H9 (cell line): ENCODE data around the gene MTA1. TPM values are rescaled to one million over a fixed set of nuclear protein-coding genes. Genes with fewer than 3 reads are reported as not detected.

Source experiments
- DNase-seq: peaks from one replicate; pipeline ENCODE4 v3.0.0-alpha.2; 2017
- H2AFZ ChIP-seq: one replicate; pipeline ENCODE4 v1.6.1; 2013; ENCODE audit warnings: mild to moderate bottlenecking, low read length, control low read depth, moderate library complexity
- H2AK5ac ChIP-seq: 2 replicates; pipeline ENCODE4 v1.6.1; 2013; ENCODE audit warnings: low read length, control low read depth, mixed read lengths; ENCODE audit not compliant: insufficient read length
- H2BK120ac ChIP-seq: one replicate; pipeline ENCODE4 v1.6.1; 2013; ENCODE audit warnings: low read depth, mild to moderate bottlenecking, low read length, control low read depth, inconsistent platforms; ENCODE audit not compliant: poor library complexity, severe bottlenecking
- H2BK12ac ChIP-seq: 2 replicates; pipeline ENCODE4 v1.6.1; 2013; ENCODE audit warnings: low read length, control low read depth, mixed read lengths, low read depth; ENCODE audit not compliant: insufficient read length
- H2BK15ac ChIP-seq: 2 replicates; pipeline ENCODE4 v1.6.1; 2013; ENCODE audit warnings: low read depth, low read length, control low read depth
- H2BK20ac ChIP-seq: one replicate; pipeline ENCODE4 v1.6.1; 2013; ENCODE audit warnings: low read depth, mild to moderate bottlenecking, low read length, control low read depth, inconsistent platforms; ENCODE audit not compliant: poor library complexity, severe bottlenecking
- H2BK5ac ChIP-seq: 2 replicates; pipeline ENCODE4 v1.6.1; 2013; ENCODE audit warnings: low read length, control low read depth, mixed read lengths; ENCODE audit not compliant: insufficient read length
- H3K14ac ChIP-seq: 2 replicates; pipeline ENCODE4 v1.6.1; 2013; ENCODE audit warnings: low read length, control low read depth; ENCODE audit not compliant: insufficient read depth
- H3K18ac ChIP-seq: 2 replicates; pipeline ENCODE4 v1.6.1; 2013; ENCODE audit warnings: low read depth, mild to moderate bottlenecking, mixed read lengths, low read length, control low read depth; ENCODE audit not compliant: insufficient read length
- H3K23ac ChIP-seq: 2 replicates; pipeline ENCODE4 v1.6.1; 2013; ENCODE audit warnings: low read length, control low read depth, mixed read lengths, low read depth; ENCODE audit not compliant: insufficient read length
- H3K23me2 ChIP-seq: 2 replicates; pipeline ENCODE4 v1.6.1; 2013; ENCODE audit warnings: low read depth, mild to moderate bottlenecking, mixed read lengths, low read length, control low read depth; ENCODE audit not compliant: insufficient read length, poor library complexity, severe bottlenecking
- H3K27ac ChIP-seq: 2 replicates; pipeline ENCODE4 v1.5.1; 2013; ENCODE audit warnings: low read length, control low read depth, mixed read lengths, low read depth; ENCODE audit not compliant: insufficient read length
- H3K27me3 ChIP-seq: 2 replicates; pipeline ENCODE4 v1.6.1; 2013; ENCODE audit warnings: low read length, control low read depth, inconsistent platforms; ENCODE audit not compliant: insufficient read depth
- H3K4ac ChIP-seq: 2 replicates; pipeline ENCODE4 v1.6.1; 2013; ENCODE audit warnings: low read depth, mild to moderate bottlenecking, control low read depth, inconsistent platforms, low read length, moderate library complexity
- H3K4me1 ChIP-seq: 2 replicates; pipeline ENCODE4 v1.6.1; 2013; ENCODE audit warnings: low read length, control low read depth, inconsistent platforms; ENCODE audit not compliant: insufficient read depth
- H3K4me2 ChIP-seq: 2 replicates; pipeline ENCODE4 v1.6.1; 2013; ENCODE audit warnings: low read length, control low read depth, mixed read lengths; ENCODE audit not compliant: insufficient read length, insufficient read depth
- H3K56ac ChIP-seq: 2 replicates; pipeline ENCODE4 v1.6.1; 2013; ENCODE audit warnings: low read depth, mild to moderate bottlenecking, mixed read lengths, low read length, control low read depth; ENCODE audit not compliant: insufficient read length
- H3K79me1 ChIP-seq: 2 replicates; pipeline ENCODE4 v1.6.1; 2013; ENCODE audit warnings: low read depth, mild to moderate bottlenecking, moderate library complexity, low read length, control low read depth, inconsistent platforms; ENCODE audit not compliant: insufficient read depth, poor library complexity, severe bottlenecking
- H3K79me2 ChIP-seq: 2 replicates; pipeline ENCODE4 v1.6.1; 2013; ENCODE audit warnings: low read length, control low read depth, inconsistent platforms; ENCODE audit not compliant: insufficient read depth
- H3K9ac ChIP-seq: 2 replicates; pipeline ENCODE4 v1.6.1; 2013; ENCODE audit warnings: low read length, control low read depth, mixed read lengths; ENCODE audit not compliant: insufficient read length; ENCODE audit errors: extremely low read depth
- H3K9me3 ChIP-seq: one replicate; pipeline ENCODE4 v1.6.1; 2013; ENCODE audit warnings: low read depth, low read length, inconsistent platforms; ENCODE audit not compliant: control insufficient read depth
- H3T11ph ChIP-seq: one replicate; pipeline ENCODE4 v1.6.1; 2013; ENCODE audit warnings: mild to moderate bottlenecking, low read length, control low read depth, inconsistent platforms
- H4K20me1 ChIP-seq: one replicate; pipeline ENCODE4 v1.6.1; 2013; ENCODE audit not compliant: control insufficient read depth, insufficient read length, insufficient read depth
- H4K5ac ChIP-seq: 2 replicates; pipeline ENCODE4 v1.6.1; 2013; ENCODE audit warnings: low read depth, mild to moderate bottlenecking, mixed read lengths, low read length, control low read depth; ENCODE audit not compliant: insufficient read length
- H4K8ac ChIP-seq: replicated peaks from 2 replicates; pipeline ENCODE4 v1.6.1; 2013; ENCODE audit warnings: low read length, control low read depth, mixed read lengths, low read depth; ENCODE audit not compliant: insufficient read length
- H4K91ac ChIP-seq: 2 replicates; pipeline ENCODE4 v1.6.1; 2013; ENCODE audit warnings: low read depth, mild to moderate bottlenecking, moderate library complexity, mixed read lengths, low read length, control low read depth; ENCODE audit not compliant: insufficient read length
- H3K27ac Mint-ChIP-seq, 3 experiments: 2 replicates in 2 of 3; 3 replicates in 1 of 3; pipeline ENCODE4 v1.8.0; 2020 to 2021; ENCODE audit warnings: mixed read lengths in 3 of 3, mild to moderate bottlenecking in 1 of 3, moderate library complexity in 1 of 3
- H3K27me3 Mint-ChIP-seq: 2 replicates; pipeline ENCODE4 v1.8.0; 2021; ENCODE audit warnings: low read depth, mild to moderate bottlenecking, moderate library complexity, mixed read lengths
- H3K36me3 Mint-ChIP-seq, 3 experiments: 2 replicates in 2 of 3; 3 replicates in 1 of 3; pipeline ENCODE4 v1.8.0; 2020 to 2021; ENCODE audit warnings: low read depth in 3 of 3, mixed read lengths in 3 of 3; ENCODE audit not compliant: insufficient read depth in 1 of 3
- H3K4me1 Mint-ChIP-seq, 2 experiments: 2 replicates each; pipeline ENCODE4 v1.8.0; 2020; ENCODE audit warnings: mixed read lengths in 2 of 2
- H3K4me3 Mint-ChIP-seq, 2 experiments: 2 replicates in 1 of 2; 3 replicates in 1 of 2; pipeline ENCODE4 v1.8.0; 2020 to 2021; ENCODE audit warnings: mild to moderate bottlenecking in 2 of 2, mixed read lengths in 2 of 2, moderate library complexity in 1 of 2
- H3K9me3 Mint-ChIP-seq, 2 experiments: 2 replicates in 1 of 2; 3 replicates in 1 of 2; pipeline ENCODE4 v1.8.0; 2020; ENCODE audit warnings: mild to moderate bottlenecking in 2 of 2, mixed read lengths in 2 of 2, moderate library complexity in 1 of 2
- WGBS: extraction: QIAGEN DNeasy Blood & Tissue Kit; methylation state at CpG from one replicate; pipeline ENCODE4 v1.1.7; 2013; ENCODE audit warnings: missing lambda C conversion rate, low lambda C conversion rate, mixed read lengths; ENCODE audit not compliant: insufficient read length; ENCODE audit errors: extremely low coverage; 5-methylcytosine and 5-hydroxymethylcytosine counted together
- total RNA-seq: library from RNA; stranded (reverse); gene quantifications from 2 replicates; pipeline ENCODE4 v1.2.1, GENCODE V29; 2021
- TF ChIP-seq, protein P1 (sequence below): fragments of 200-600 bp; sonication (generic); conservative IDR thresholded peaks from 3 replicates; pipeline ENCODE4 v1.8.0; 2021; ENCODE audit warnings: antibody characterized with exemption, mild to moderate bottlenecking

Gene MTA1
- total RNA-seq, 1 experiment from 2014 or later, result 230 TPM

DNA sequence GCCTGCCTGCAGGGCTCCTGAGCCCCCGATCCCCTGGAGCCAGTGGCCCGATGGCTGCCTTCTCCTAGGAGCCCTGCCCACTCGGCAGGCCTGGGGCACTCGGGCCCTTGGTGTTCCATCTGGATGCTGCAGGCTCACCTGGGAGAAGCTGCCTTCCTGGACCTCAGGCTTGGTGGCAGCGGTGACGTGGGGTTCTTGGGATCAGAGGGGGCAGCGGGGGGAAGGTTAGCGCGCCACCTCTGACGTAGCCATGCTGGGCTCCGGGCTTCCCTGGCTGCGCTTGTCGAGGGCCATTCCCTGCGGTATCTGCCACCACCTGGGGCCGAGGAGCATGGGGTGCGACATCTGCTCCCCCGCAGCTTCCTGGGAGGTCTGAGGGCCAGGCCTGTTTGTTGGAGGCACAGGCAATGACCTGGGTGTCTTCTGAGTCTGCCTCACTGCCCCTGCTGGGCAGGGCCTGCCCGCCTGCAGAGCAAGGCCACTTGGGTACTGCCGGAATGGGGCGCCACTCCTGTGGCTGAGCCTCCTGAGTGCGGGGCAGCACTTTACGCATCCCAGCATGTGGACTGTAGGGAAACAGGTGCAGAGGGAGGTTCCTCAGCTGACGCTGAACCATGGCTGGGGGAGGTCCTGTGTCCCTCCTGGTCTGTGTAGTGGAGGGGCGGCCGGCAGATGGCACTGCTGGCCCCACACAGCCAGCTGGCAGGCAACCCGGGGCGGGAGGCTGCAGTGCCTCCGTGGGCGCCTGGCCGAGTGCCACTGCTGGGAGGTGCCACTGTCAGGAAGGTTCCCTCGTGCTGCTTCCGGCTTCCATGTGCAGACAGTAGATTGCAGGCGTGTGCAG is 20.3 kb downstream of the MTA1 start:
- Mint-ChIP-seq H3K27me3 (no peaks in the 10 kb centered on the region), H3K9me3 (no peaks in the 10 kb centered on the region), H3K4me3 (no peak overlapping the region), H3K4me1 (peaks cover 2 to 3% of the 10 kb centered on the region in 2 experiments; a peak in 3 of 4 replicates), H3K36me3 (peaks cover 12 to 33% (median 28%) of the 10 kb centered on the region in 3 experiments; a peak in 6 of 7 replicates), H3K27ac (no peak overlapping the region)
- Histone ChIP-seq H3K9ac (no peak overlapping the region), H4K5ac (no peak overlapping the region), H3K79me2 (peaks cover 14% of the 10 kb centered on the region; the same call in 1 of the 2 replicates), H2BK12ac (no peak overlapping the region), H4K91ac (no peak overlapping the region), H3K23ac (no peak overlapping the region), H3K27me3 (no peaks in the 10 kb centered on the region), H3K4me1 (no peaks in the 10 kb centered on the region), H3K27ac (no peak overlapping the region), H4K20me1 (no peaks in the 10 kb centered on the region), H3K14ac (no peak overlapping the region), H3K4me2 (no peak overlapping the region), H2AK5ac (no peak overlapping the region), H3K79me1 (peaks cover 2% of the 10 kb centered on the region), H3K18ac (no peak overlapping the region), H2BK20ac (no peak overlapping the region), H3K4ac (no peak overlapping the region), H3K23me2 (no peaks in the 10 kb centered on the region), H4K8ac (no peak overlapping the region), H2AFZ (no peak overlapping the region), H2BK5ac (no peak overlapping the region), H3K56ac (no peak overlapping the region), H2BK15ac (no peak overlapping the region), H2BK120ac (no peak overlapping the region), H3T11ph (no peak overlapping the region), H3K9me3 (no peaks in the 10 kb centered on the region)
- TF ChIP-seq, protein P1, sequence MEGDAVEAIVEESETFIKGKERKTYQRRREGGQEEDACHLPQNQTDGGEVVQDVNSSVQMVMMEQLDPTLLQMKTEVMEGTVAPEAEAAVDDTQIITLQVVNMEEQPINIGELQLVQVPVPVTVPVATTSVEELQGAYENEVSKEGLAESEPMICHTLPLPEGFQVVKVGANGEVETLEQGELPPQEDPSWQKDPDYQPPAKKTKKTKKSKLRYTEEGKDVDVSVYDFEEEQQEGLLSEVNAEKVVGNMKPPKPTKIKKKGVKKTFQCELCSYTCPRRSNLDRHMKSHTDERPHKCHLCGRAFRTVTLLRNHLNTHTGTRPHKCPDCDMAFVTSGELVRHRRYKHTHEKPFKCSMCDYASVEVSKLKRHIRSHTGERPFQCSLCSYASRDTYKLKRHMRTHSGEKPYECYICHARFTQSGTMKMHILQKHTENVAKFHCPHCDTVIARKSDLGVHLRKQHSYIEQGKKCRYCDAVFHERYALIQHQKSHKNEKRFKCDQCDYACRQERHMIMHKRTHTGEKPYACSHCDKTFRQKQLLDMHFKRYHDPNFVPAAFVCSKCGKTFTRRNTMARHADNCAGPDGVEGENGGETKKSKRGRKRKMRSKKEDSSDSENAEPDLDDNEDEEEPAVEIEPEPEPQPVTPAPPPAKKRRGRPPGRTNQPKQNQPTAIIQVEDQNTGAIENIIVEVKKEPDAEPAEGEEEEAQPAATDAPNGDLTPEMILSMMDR, result 0 out of 3 replicates have a peak, but pooled peaks have one; percentile 17
- WGBS, result no CpG with 5 or more reads among the region's 33 CpGs
- no peak for DNase-seq
